Activated CD8-positive, alpha-beta T cell treated with anti-CD3 and anti-CD28 coated beads, Interleukin-2, amount 10 ng/mL, durations not matched to agents 7 days and 5 days (primary cell): ENCODE data around the gene ADPRS. TPM values are rescaled to one million over a fixed set of nuclear protein-coding genes. Genes with fewer than 3 reads are reported as not detected.

Source experiments
- ATAC-seq: fragments of 150-1000 bp; cut with Tn5 transposase; one replicate; pipeline ENCODE4 v1.10.0; 2021; ENCODE audit warnings: moderate library complexity
- CTCF ChIA-PET: fragments of 350-600 bp; sonication (Branson Sonifier 250); formaldehyde crosslinking; loops from one replicate; lab custom pipeline; 2021; ENCODE audit warnings: antibody characterized with exemption; lab: Charles Lee
- POLR2A ChIA-PET: fragments of 350-600 bp; sonication (Branson Sonifier 250); formaldehyde crosslinking; loops from one replicate; lab custom pipeline; 2021; ENCODE audit warnings: antibody characterized with exemption; lab: Charles Lee
- DNase-seq: peaks from one replicate; pipeline ENCODE4 v3.0.0-alpha.2; 2020
- H3K27ac Mint-ChIP-seq: one replicate; pipeline ENCODE4 v1.8.0; 2021; ENCODE audit warnings: mild to moderate bottlenecking, mixed read lengths
- H3K27me3 Mint-ChIP-seq: one replicate; pipeline ENCODE4 v1.8.0; 2021; ENCODE audit warnings: low read depth, mixed read lengths
- H3K36me3 Mint-ChIP-seq: one replicate; pipeline ENCODE4 v1.8.0; 2021; ENCODE audit warnings: low read depth, mixed read lengths
- H3K4me1 Mint-ChIP-seq: one replicate; pipeline ENCODE4 v1.8.0; 2021; ENCODE audit warnings: low read depth, mixed read lengths
- H3K4me3 Mint-ChIP-seq: one replicate; pipeline ENCODE4 v1.8.0; 2021; ENCODE audit warnings: mild to moderate bottlenecking, mixed read lengths
- H3K9me3 Mint-ChIP-seq: one replicate; pipeline ENCODE4 v1.8.0; 2022; ENCODE audit warnings: mixed read lengths; ENCODE audit not compliant: insufficient read depth
- total RNA-seq, 2 experiments: library from RNA; stranded (reverse); gene quantifications; one replicate each; pipeline ENCODE4 v1.2.3, GENCODE V29; 2021

Gene ADPRS
- total RNA-seq, 2 experiments from 2014 or later = 36.0 to 36.7 TPM

DNA sequence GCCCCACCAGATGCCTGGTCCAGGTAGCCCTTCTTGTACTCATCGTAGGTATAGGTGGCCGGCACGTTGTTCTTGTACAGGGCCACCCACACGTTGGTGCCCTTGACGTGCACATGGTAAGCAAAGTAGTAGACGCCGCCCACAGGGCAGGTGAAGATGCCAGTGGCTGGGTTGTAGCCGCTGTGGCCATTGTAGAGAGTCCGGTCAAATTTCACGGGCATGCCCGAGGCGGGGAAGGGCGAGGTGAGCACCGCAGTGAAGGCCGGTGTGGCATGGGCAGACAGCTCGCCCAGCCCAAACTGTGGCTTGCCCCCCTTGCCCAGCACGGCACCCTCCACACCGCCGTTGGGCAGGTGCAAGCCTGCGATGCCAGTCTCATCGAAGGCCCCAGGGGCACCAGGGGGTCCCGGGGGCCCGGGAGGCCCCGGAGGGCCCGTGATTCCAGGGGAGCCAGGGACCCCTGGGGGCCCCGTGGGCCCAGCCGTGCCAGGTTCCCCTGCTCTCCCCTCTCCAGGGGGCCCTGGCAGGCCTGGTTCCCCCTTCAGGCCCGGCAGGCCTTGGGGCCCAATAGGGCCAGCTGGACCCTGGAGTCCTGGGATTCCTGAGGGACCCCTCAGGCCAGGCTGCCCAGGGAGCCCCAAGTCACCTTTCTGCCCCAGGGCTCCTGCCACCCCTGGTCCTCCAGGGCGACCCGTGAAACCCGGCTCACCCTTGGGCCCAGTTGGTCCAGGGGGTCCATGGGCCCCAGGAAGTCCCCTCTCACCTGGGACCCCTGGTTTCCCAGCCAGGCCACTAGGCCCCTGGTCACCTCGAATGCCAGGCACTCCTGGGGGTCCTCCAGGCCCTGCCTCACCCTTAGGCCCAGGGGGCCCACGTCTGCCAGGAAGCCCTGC, 9.2 kb downstream of the ADPRS start:
- ATAC-seq (no peak), DNase-seq (no peak)
- no peaks in the 10 kb centered on the region for H3K27me3 Mint-ChIP-seq
- H3K27ac Mint-ChIP-seq = no peak overlapping the region
- POLR2A ChIA-PET = no interaction called here
- peaks cover 9% of the 10 kb centered on the region for H3K36me3 Mint-ChIP-seq
- CTCF ChIA-PET = interaction anchor here (1.2 to 21.8 kb wide), 4 partner anchors 36 to 188 kb away, joined by 3 to 349 read pairs (median 21); no protein-coding TSS in a partner anchor
- H3K4me3 Mint-ChIP-seq = no peak overlapping the region
- H3K9me3 Mint-ChIP-seq = no peaks in the 10 kb centered on the region
- H3K4me1 Mint-ChIP-seq = peaks cover 10% of the 10 kb centered on the region

DNA sequence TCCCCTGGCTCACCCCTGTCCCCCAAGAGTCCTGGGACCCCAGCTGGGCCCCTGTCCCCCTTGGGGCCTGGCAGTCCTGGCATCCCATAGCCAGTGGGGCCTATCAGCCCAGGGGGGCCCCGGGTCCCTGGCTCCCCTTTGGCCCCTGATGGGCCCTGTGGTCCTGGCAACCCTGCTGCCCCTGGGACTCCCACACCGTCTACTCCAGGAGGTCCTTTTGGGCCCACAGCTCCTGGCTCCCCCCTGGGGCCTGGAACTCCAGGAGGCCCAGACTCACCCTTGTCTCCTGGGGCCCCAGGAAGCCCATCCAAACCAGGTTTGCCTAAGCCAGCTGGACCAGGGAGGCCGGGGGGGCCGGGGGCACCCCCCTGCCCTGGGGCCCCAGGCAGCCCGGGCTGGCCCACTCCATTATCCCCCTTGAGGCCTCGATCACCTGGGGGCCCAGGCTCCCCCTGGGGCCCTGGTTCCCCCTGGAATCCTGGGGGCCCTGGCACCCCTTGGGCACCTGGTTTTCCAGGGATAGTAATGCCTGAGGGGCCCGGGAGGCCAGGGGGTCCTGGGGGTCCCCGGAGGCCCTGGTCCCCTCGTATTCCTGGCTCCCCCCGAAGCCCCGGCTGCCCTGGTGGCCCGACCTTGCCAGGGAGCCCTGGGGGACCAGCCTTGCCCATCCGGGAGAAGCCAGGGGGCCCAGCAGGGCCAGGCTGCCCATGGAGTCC, 10.1 kb downstream of the ADPRS start:
- peaks cover 10% of the 10 kb centered on the region for H3K4me1 Mint-ChIP-seq
- H3K36me3 Mint-ChIP-seq = peaks cover 2% of the 10 kb centered on the region
- ATAC-seq = no peak
- no peak overlapping the region for H3K4me3 Mint-ChIP-seq
- ChIA-PET CTCF (interaction anchor here (1.5 to 21.8 kb wide), 3 partner anchors 35 to 187 kb away, joined by 4 to 349 read pairs (median 36); no protein-coding TSS in a partner anchor), POLR2A (no interaction called here)
- H3K27me3 Mint-ChIP-seq = no peaks in the 10 kb centered on the region
- no peak for DNase-seq
- H3K27ac Mint-ChIP-seq = no peak overlapping the region
- H3K9me3 Mint-ChIP-seq = no peaks in the 10 kb centered on the region

DNA sequence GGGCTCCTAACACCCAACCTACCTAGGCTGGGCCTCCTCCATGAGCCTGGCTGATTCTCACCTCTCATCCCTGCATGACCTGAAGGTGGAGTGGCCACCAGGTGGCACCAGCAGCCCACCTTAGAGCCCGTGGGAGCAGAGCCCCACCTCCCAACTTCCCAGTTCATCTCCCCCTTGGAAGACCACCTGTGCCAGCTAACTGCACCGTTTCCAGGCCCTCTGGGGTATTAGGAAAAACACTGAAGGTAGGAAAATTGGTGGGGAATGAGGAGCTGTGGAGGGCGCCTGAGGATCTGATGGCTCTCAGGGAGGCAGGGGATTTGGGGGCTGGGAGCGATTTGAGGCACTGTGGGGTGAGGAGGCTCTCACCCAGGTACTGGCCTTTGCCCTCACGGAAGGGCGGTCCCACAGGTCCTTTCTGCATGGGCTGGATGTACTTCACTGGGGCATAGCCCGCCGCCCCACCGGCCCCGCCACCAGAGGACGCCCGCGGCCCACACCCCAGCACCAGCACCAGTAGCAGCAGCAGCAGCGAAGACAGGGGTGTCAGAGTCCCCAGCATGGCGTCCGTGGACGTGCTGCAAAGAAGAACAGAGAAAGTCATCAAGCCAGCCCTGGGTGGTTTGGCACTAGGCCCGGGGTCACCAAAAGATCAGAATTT, 11.1 kb downstream of the ADPRS start:
- ChIA-PET CTCF (interaction anchor here (0.6 to 21.8 kb wide), 19 partner anchors 9 to 322 kb away, joined by 3 to 349 read pairs (median 4); partner anchors contain the start of genes THRAP3 and TRAPPC3), POLR2A (interaction anchor here (1.4 kb wide), 1 partner anchor 35 kb away, joined by 5 read pairs; no protein-coding TSS in a partner anchor)
- Mint-ChIP-seq H3K4me3 (no peak overlapping the region), H3K36me3 (no peaks in the 10 kb centered on the region), H3K27ac (no peak overlapping the region), H3K27me3 (no peaks in the 10 kb centered on the region), H3K9me3 (no peaks in the 10 kb centered on the region), H3K4me1 (peaks cover 10% of the 10 kb centered on the region)
- ATAC-seq (peak; percentile 93), DNase-seq (peak; percentile 83)

GRCh38 chr1:36100376-36100775, 11.7 kb downstream of the ADPRS start:
- H3K4me3 Mint-ChIP-seq = no peak overlapping the region
- no peak overlapping the region for H3K27ac Mint-ChIP-seq
- ATAC-seq = no peak
- CTCF ChIA-PET = interaction anchor here (0.6 to 21.8 kb wide), 18 partner anchors 9 to 322 kb away, joined by 3 to 349 read pairs (median 4); partner anchors contain the start of genes THRAP3 and TRAPPC3
- H3K36me3 Mint-ChIP-seq = no peaks in the 10 kb centered on the region
- H3K9me3 Mint-ChIP-seq = no peaks in the 10 kb centered on the region
- DNase-seq = no peak
- H3K4me1 Mint-ChIP-seq = peaks cover 10% of the 10 kb centered on the region
- no peaks in the 10 kb centered on the region for H3K27me3 Mint-ChIP-seq
- POLR2A ChIA-PET = interaction anchor here (1.4 kb wide), 1 partner anchor 34 kb away, joined by 5 read pairs; no protein-coding TSS in a partner anchor

GRCh38 chr1:36101546-36101945, 12.9 kb downstream of the ADPRS start:
- Mint-ChIP-seq H3K4me3 (no peak overlapping the region), H3K36me3 (no peaks in the 10 kb centered on the region), H3K27me3 (no peaks in the 10 kb centered on the region), H3K9me3 (no peaks in the 10 kb centered on the region), H3K4me1 (peaks cover 16% of the 10 kb centered on the region), H3K27ac (no peak overlapping the region)
- DNase-seq (no peak), ATAC-seq (no peak)
- ChIA-PET POLR2A (no interaction called here), CTCF (interaction anchor here (0.8 to 21.8 kb wide), 9 partner anchors 9 to 185 kb away, joined by 3 to 349 read pairs (median 3); partner anchors contain the start of genes THRAP3 and TRAPPC3)

- POLR2A ChIA-PET = no interaction called here
- CTCF ChIA-PET = interaction anchor here (0.9 to 21.8 kb wide), 2 partner anchors 28 to 179 kb away, joined by 3 to 349 read pairs; no protein-coding TSS in a partner anchor
- Mint-ChIP-seq H3K4me3 (no peak overlapping the region), H3K9me3 (no peaks in the 10 kb centered on the region), H3K4me1 (peaks cover 39% of the 10 kb centered on the region), H3K36me3 (no peaks in the 10 kb centered on the region), H3K27ac (no peak overlapping the region), H3K27me3 (no peaks in the 10 kb centered on the region)
- no peak for ATAC-seq
- no peak for DNase-seq
Observed at GRCh38 chr1:36106269-36106668, 17.6 kb downstream of the ADPRS start.

GRCh38 chr1:36107394-36107793, 18.7 kb downstream of the ADPRS start:
- CTCF ChIA-PET = interaction anchor here (21.8 kb wide), 1 partner anchor 27 kb away, joined by 349 read pairs; no protein-coding TSS in a partner anchor
- peaks cover 46% of the 10 kb centered on the region for H3K4me1 Mint-ChIP-seq
- no peak overlapping the region for H3K4me3 Mint-ChIP-seq
- no peaks in the 10 kb centered on the region for H3K27me3 Mint-ChIP-seq
- POLR2A ChIA-PET = interaction anchor here (0.6 kb wide), 2 partner anchors 73 to 140 kb away, joined by 3 read pairs; no protein-coding TSS in a partner anchor
- no peak overlapping the region for H3K27ac Mint-ChIP-seq
- no peaks in the 10 kb centered on the region for H3K36me3 Mint-ChIP-seq
- ATAC-seq = no peak
- H3K9me3 Mint-ChIP-seq = no peaks in the 10 kb centered on the region
- DNase-seq = no peak

DNA sequence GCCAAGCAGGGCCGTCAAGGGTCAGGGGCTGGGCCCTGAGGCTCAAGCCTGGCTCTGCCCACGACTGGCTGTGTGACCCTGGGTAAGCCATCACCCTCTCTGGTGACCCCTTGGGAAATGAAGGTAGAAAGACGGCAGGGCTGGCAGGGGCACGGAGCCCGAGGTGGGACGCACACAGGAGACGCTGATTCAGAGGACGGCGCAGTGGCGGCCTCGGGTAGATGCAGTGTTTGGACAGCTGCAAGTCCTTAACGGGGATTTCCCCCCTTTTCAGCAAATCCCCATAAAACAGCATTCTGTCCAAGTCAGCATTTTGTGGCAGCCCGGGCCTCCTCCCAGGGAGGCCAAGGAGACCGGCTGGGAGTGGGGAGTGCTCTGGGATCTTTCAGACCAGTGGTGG, 19.6 kb downstream of the ADPRS start:
- H3K36me3 Mint-ChIP-seq = no peaks in the 10 kb centered on the region
- peak overlapping the region; percentile 49 for H3K27ac Mint-ChIP-seq
- ChIA-PET POLR2A (interaction anchor here (0.6 to 1.2 kb wide), 2 partner anchors 27 to 213 kb away, joined by 3 read pairs; no protein-coding TSS in a partner anchor), CTCF (interaction anchor here (1.2 to 21.8 kb wide), 2 partner anchors 9 to 26 kb away, joined by 4 to 349 read pairs; no protein-coding TSS in a partner anchor)
- no peaks in the 10 kb centered on the region for H3K27me3 Mint-ChIP-seq
- H3K4me3 Mint-ChIP-seq = no peak overlapping the region
- ATAC-seq = no peak
- peaks cover 47% of the 10 kb centered on the region for H3K4me1 Mint-ChIP-seq
- no peaks in the 10 kb centered on the region for H3K9me3 Mint-ChIP-seq
- DNase-seq = no peak

DNA sequence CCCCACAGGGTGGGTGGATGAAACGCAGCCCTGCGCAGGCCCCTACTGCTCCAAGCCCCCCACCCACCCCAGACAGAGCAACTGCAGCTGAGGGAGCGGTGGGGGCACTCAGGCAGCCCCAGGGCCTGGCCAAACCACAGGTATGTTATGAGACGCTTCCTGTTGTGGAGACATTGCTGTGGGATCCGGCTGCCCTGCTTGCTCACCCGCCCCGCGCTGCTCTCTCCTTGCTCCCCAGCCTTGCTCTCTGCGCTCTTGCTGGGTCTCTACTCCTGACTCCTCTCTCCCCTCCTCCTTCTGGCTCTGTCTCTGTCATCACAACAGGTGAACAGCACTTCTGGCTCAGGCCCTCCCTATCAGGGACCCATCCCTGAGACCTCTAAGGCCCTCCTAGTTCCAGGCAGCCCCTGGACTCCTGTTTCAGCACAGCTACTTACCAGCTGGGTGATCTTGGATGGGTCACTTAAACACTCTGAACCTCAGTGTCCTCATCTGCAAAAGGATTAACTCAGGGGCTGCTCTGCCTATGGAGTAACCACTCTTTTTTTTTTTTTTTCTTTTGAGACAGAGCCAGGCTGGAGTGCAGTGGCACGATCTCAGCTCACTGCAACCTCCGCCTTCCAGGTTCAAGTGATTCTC, 20.5 kb downstream of the ADPRS start:
- POLR2A ChIA-PET = interaction anchor here (1.0 to 1.2 kb wide), 2 partner anchors 23 to 26 kb away, joined by 3 read pairs; no protein-coding TSS in a partner anchor
- peak; percentile 97 for ATAC-seq
- CTCF ChIA-PET = interaction anchor here (1.2 to 21.8 kb wide), 3 partner anchors 9 to 40 kb away, joined by 4 to 349 read pairs (median 7); partner anchors contain the start of gene TRAPPC3

DNA sequence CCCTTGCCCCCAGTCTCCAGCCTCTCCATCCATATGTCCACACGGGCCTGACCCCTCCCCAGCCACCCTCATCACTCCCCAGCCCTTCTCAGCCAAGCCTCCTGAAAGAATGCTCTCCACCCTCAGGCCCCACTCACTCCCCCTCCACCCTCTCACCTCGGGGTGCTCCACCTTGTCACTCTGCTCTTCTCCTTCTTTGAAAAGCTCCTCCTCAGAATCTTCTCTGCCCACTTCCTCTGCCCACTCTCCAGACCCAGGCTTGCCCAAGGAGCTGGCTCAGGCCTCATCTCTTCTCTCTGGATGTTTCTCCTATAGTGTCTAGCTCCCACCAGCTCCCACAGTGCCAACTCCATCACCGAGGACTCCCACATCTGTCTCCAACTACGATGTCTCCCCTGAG, 22.5 kb downstream of the ADPRS start:
- POLR2A ChIA-PET = interaction anchor here (0.6 kb wide), 1 partner anchor 39 kb away, joined by 3 read pairs; no protein-coding TSS in a partner anchor
- no peak for DNase-seq
- peaks cover 42% of the 10 kb centered on the region for H3K4me1 Mint-ChIP-seq
- no peak for ATAC-seq
- no peaks in the 10 kb centered on the region for H3K36me3 Mint-ChIP-seq
- H3K27ac Mint-ChIP-seq = peak overlapping the region; percentile 13
- no peaks in the 10 kb centered on the region for H3K27me3 Mint-ChIP-seq
- CTCF ChIA-PET = interaction anchor here (0.7 to 21.8 kb wide), 3 partner anchors 11 to 175 kb away, joined by 3 to 349 read pairs (median 4); no protein-coding TSS in a partner anchor
- no peaks in the 10 kb centered on the region for H3K9me3 Mint-ChIP-seq
- no peak overlapping the region for H3K4me3 Mint-ChIP-seq

More for the DNA sequence above, 20.5 kb downstream of the ADPRS start:
- H3K27me3 Mint-ChIP-seq = no peaks in the 10 kb centered on the region
- no peaks in the 10 kb centered on the region for H3K36me3 Mint-ChIP-seq
- peak overlapping the region; percentile 27 for H3K4me3 Mint-ChIP-seq
- H3K9me3 Mint-ChIP-seq = no peaks in the 10 kb centered on the region
- H3K4me1 Mint-ChIP-seq = peaks cover 47% of the 10 kb centered on the region
- peak overlapping the region; percentile 84 for H3K27ac Mint-ChIP-seq
- peak; percentile 80 for DNase-seq
